Kidney (tissue), 14 donors: ENCODE results near the gene MPDU1. TPM values are rescaled to one million over a fixed set of nuclear protein-coding genes. Genes with fewer than 3 reads are reported as not detected.

ENCODE experiments used
- DNase-seq, 5 donors: peaks; one replicate each; pipeline ENCODE4 v3.0.0-alpha.2; 2013 to 2020
- FAIRE-seq: peaks from 2 replicates; lab custom pipeline; 2012; peaks lifted over from hg19 to GRCh38; lab: Jason Lieb, UNC
- H3K27ac ChIP-seq, 2 donors: one replicate each; pipeline ENCODE4 v1.7.0; 2013; ENCODE audit warnings: low read depth in 2 of 2, low read length in 2 of 2, inconsistent platforms in 1 of 2
- H3K27me3 ChIP-seq: one replicate; pipeline ENCODE4 v1.7.1; 2013; ENCODE audit warnings: low read length, inconsistent platforms; ENCODE audit not compliant: control insufficient read depth, insufficient read depth
- H3K36me3 ChIP-seq, 3 donors: one replicate each; pipeline versions ENCODE4 v1.7.0 to v1.7.1; 2013; ENCODE audit warnings: low read length in 3 of 3, control low read depth in 1 of 3, inconsistent platforms in 1 of 3; ENCODE audit not compliant: insufficient read depth in 3 of 3, control insufficient read depth in 2 of 3
- H3K4me1 ChIP-seq, 3 donors: one replicate each; pipeline versions ENCODE4 v1.7.0 to v1.7.1; 2013; ENCODE audit warnings: low read length in 3 of 3, inconsistent platforms in 1 of 3, low read depth in 1 of 3; ENCODE audit not compliant: control insufficient read depth in 2 of 3, insufficient read depth in 2 of 3
- H3K4me3 ChIP-seq, 3 donors: one replicate each; pipeline versions ENCODE4 v1.7.0 to v1.8.1; 2013; ENCODE audit warnings: low read length in 3 of 3, control low read depth in 1 of 3, inconsistent platforms in 1 of 3
- H3K9ac ChIP-seq, 3 donors: one replicate each; pipeline versions ENCODE4 v1.7.0 to v1.7.1; 2013; ENCODE audit warnings: low read length in 3 of 3, control low read depth in 1 of 3, inconsistent platforms in 1 of 3
- H3K9me3 ChIP-seq, 3 donors: one replicate each; pipeline versions ENCODE4 v1.7.0 to v1.7.1; 2013; ENCODE audit warnings: low read length in 3 of 3, control low read depth in 1 of 3, inconsistent platforms in 1 of 3; ENCODE audit not compliant: control insufficient read depth in 2 of 3, insufficient read depth in 1 of 3
- CTCF ChIP-seq: IDR thresholded peaks from 3 replicates; pipeline ENCODE4 v1.5.1; 2012; ENCODE audit warnings: mild to moderate bottlenecking, moderate library complexity, borderline replicate concordance; ENCODE audit not compliant: insufficient read depth; ENCODE audit errors: extremely low read depth
- intact Hi-C: fragments of 100-400 bp; cut with DNase I; formaldehyde crosslinking; loops from one replicate; pipeline ENCODE4 v1.11.1; 2022
- polyA plus RNA-seq: library from polyadenylated mRNA; stranded (reverse); fragments of 350-450 nt; fragmentation: Illumina TruSeq; extraction: RNeasy Lipid Tissue Mini Kit (QIAGEN cat#74804); gene quantifications from one replicate; pipeline ENCODE4 v1.2.3, GENCODE V29; 2014; ENCODE audit warnings: low read depth, low replicate concordance; ENCODE audit not compliant: insufficient read depth
- total RNA-seq: library from RNA; stranded (reverse); fragmentation: NEBNext Ultra II Directional; extraction: Animal tissue kit (Norgen Biotek cat#: 25700); gene quantifications from one replicate; pipeline ENCODE4 v1.2.1, GENCODE V29; 2021
- donor health status: control.
- donor health status: control.
- donor health status: control.
- donor health status: control.
- donor health status: control.
- donor health status: DM: yes; HTN: yes; CAD: no.
- donor health status: Normal renal cell carcinoma (clear cell type).

The MPDU1 gene
- total and polyA plus RNA-seq, 2 donors from 2014 or later = 54.2 to 145 TPM

GRCh38 chr17:7572338-7572587 is 11.4 kb upstream of the MPDU1 start:
- intact Hi-C loops = no loop called here
- peak overlapping the region; percentile 75 to 81 for H3K27ac ChIP-seq
- no peaks in the 10 kb centered on the region for H3K27me3 ChIP-seq
- TF ChIP-seq CTCF = no peak
- no peaks in the 10 kb centered on the region for H3K9me3 ChIP-seq
- FAIRE-seq = no peak
- peaks cover 25 to 47% (median 41%) of the 10 kb centered on the region in 3 donors for H3K36me3 ChIP-seq
- H3K4me3 ChIP-seq = peak overlapping the region; percentile 79 to 87 (median 87)
- DNase-seq = peak in 1 of 5 donors; percentile 100
- peaks cover 9 to 20% (median 12%) of the 10 kb centered on the region in 3 donors for H3K4me1 ChIP-seq
- peak overlapping the region; percentile 83 to 91 (median 88) for H3K9ac ChIP-seq

GRCh38 chr17:7572588-7573323 is 10.9 kb upstream of the MPDU1 start:
- peaks cover 28 to 52% (median 45%) of the 10 kb centered on the region in 3 donors for H3K36me3 ChIP-seq
- FAIRE-seq = peak; percentile 99
- intact Hi-C loops = no loop called here

GRCh38 chr17:7573324-7574080 is 10.2 kb upstream of the MPDU1 start:
- intact Hi-C loops = no loop called here
- peak; percentile 92 to 97 (median 96) for DNase-seq
- Histone ChIP-seq H3K27ac (peak overlapping the region; percentile 97 to 98), H3K4me1 (peaks cover 9 to 23% (median 12%) of the 10 kb centered on the region in 3 donors), H3K9me3 (no peaks in the 10 kb centered on the region), H3K4me3 (peak overlapping the region; percentile 74 to 90 (median 82)), H3K9ac (peak overlapping the region; percentile 63 to 97 (median 93)), H3K27me3 (no peaks in the 10 kb centered on the region), H3K36me3 (peaks cover 33 to 59% (median 50%) of the 10 kb centered on the region in 3 donors)
- no peak for FAIRE-seq
- TF ChIP-seq CTCF = no peak

More at GRCh38 chr17:7572588-7573323, 10.9 kb upstream of the MPDU1 start:
- no peak for TF ChIP-seq CTCF
- peak; percentile 90 to 100 (median 100) for DNase-seq
- peak overlapping the region; percentile 97 to 98 for H3K27ac ChIP-seq
- peaks cover 9 to 21% (median 12%) of the 10 kb centered on the region in 3 donors for H3K4me1 ChIP-seq
- H3K4me3 ChIP-seq = peak overlapping the region; percentile 74 to 90 (median 82)
- H3K27me3 ChIP-seq = no peaks in the 10 kb centered on the region
- H3K9ac ChIP-seq = peak overlapping the region; percentile 63 to 97 (median 93)
- no peaks in the 10 kb centered on the region for H3K9me3 ChIP-seq
